SK-N-SH (cell line): ENCODE data around the gene MLLT6.

Experiments used
- JUND ChIP-seq: IDR thresholded peaks from 2 replicates; pipeline ENCODE4 v1.4.0; 2012
- MXI1 ChIP-seq: IDR thresholded peaks from 2 replicates; pipeline ENCODE4 v1.6.1; 2012; ENCODE audit warnings: mild to moderate bottlenecking, low read depth, low read length, improper control_type of control experiment
- POLR2AphosphoS5 ChIP-seq: IDR thresholded peaks from 2 replicates; pipeline ENCODE4 v1.6.1; 2012; ENCODE audit warnings: low read depth, low read length
- TAF1 ChIP-seq: IDR thresholded peaks from 2 replicates; pipeline ENCODE4 v1.6.1; 2012; ENCODE audit warnings: low read depth, mild to moderate bottlenecking, low read length, moderate library complexity, borderline replicate concordance
- TCF12 ChIP-seq: IDR thresholded peaks from 2 replicates; pipeline ENCODE4 v1.4.0; 2012
- YY1 ChIP-seq: IDR thresholded peaks from 2 replicates; pipeline ENCODE4 v1.4.0; 2012; ENCODE audit warnings: low read depth, mild to moderate bottlenecking
- TF ChIP-seq, protein P1 (sequence below): fragments of 200-600 bp; sonication (generic); IDR thresholded peaks from 2 replicates; pipeline ENCODE4 v1.6.1; 2017; ENCODE audit warnings: antibody characterized with exemption, mild to moderate bottlenecking, moderate library complexity

DNA sequence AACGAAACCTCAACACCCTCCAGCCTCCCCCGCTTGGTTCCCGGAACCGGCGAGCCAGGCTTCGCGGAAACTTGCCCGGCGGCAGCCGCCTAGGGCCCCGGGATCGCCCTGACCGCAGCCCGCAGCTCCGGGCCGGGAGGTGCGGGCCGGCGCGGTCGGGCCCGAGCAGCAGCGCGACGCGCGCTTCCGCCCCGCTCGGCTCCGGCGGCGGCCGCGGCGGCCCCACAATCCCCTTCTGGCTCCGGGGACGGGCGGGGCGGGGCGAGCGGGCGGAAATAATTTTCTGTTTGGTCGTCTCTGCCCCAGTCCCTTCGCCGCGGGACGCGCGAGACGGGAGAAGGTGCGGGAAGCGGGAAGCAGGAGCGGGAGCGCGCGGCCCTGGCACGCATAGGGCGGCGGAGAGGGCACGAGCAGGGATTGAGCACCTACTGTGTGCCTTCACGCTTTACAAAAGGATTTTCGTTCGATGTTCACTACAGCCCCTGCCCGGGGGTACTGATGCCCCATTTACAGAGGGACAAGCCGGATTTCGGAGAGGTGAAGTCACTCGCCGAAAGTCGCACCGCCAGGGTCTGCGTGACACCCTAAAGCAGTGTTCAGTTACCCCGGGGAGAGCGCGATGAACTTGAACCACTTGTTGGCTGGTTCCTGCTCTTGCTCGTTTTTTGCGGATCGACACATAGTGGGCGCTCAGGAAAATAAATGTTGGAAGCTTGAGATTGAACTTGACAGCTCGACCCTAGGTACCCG is 2.7 kb upstream of the MLLT6 start:
- TF ChIP-seq, protein P1, sequence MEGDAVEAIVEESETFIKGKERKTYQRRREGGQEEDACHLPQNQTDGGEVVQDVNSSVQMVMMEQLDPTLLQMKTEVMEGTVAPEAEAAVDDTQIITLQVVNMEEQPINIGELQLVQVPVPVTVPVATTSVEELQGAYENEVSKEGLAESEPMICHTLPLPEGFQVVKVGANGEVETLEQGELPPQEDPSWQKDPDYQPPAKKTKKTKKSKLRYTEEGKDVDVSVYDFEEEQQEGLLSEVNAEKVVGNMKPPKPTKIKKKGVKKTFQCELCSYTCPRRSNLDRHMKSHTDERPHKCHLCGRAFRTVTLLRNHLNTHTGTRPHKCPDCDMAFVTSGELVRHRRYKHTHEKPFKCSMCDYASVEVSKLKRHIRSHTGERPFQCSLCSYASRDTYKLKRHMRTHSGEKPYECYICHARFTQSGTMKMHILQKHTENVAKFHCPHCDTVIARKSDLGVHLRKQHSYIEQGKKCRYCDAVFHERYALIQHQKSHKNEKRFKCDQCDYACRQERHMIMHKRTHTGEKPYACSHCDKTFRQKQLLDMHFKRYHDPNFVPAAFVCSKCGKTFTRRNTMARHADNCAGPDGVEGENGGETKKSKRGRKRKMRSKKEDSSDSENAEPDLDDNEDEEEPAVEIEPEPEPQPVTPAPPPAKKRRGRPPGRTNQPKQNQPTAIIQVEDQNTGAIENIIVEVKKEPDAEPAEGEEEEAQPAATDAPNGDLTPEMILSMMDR: no peak
- TF ChIP-seq POLR2AphosphoS5 (peak; percentile 73), YY1 (no peak), TAF1 (0 out of 2 replicates have a peak, but pooled peaks have one; percentile 35), JUND (no peak), TCF12 (no peak), MXI1 (no peak)
